SK-N-MC (cell line): ENCODE measurements around the gene ZBTB49.
"Not testable (repeated sequence)": the region's sequence is repeated elsewhere in the genome, so short reads cannot be mapped to it uniquely, and the experiment has no call there.

ENCODE experiments used
- DNase-seq: peaks from one replicate; pipeline ENCODE4 v3.0.0-alpha.2; 2011; ENCODE audit warnings: low read depth, low spot score
- H3K27ac ChIP-seq: fragments of 200-600 bp; sonication (generic); 2 replicates; pipeline ENCODE4 v1.5.1; 2016; ENCODE audit warnings: mixed run types
- H3K36me3 ChIP-seq: fragments of 200-600 bp; sonication (generic); 2 replicates; pipeline ENCODE4 v1.6.1; 2017; ENCODE audit warnings: antibody characterized with exemption, low read length, mixed read lengths; ENCODE audit not compliant: insufficient read depth
- H3K4me3 ChIP-seq: fragments of 200-600 bp; sonication (generic); 2 replicates; pipeline ENCODE4 v1.5.1; 2016
- H3K9ac ChIP-seq: fragments of 200-600 bp; sonication (generic); 2 replicates; pipeline ENCODE4 v1.8.0; 2017; ENCODE audit warnings: mixed run types, mixed read lengths; ENCODE audit not compliant: insufficient read length
- H3K9me3 ChIP-seq: fragments of 200-600 bp; sonication (generic); 2 replicates; pipeline ENCODE4 v1.6.1; 2017; ENCODE audit warnings: low read depth, mild to moderate bottlenecking, antibody characterized with exemption, low read length, moderate library complexity, mixed read lengths
- EZH2 ChIP-seq: fragments of 200-600 bp; sonication (generic); IDR thresholded peaks from one replicate; pipeline ENCODE4 v1.6.1; 2017; ENCODE audit warnings: antibody characterized with exemption
- FOXP2 ChIP-seq: optimal IDR thresholded peaks from 2 replicates; pipeline ENCODE3; 2011; ENCODE audit warnings: mild to moderate bottlenecking, moderate library complexity; ENCODE audit not compliant: insufficient read depth; ENCODE audit errors: extremely low read length, control extremely low read depth
- POLR2AphosphoS5 ChIP-seq: IDR thresholded peaks from 2 replicates; pipeline ENCODE4 v1.6.1; 2012; ENCODE audit warnings: mild to moderate bottlenecking, low read depth, low read length, borderline replicate concordance

Gene ZBTB49

GRCh38 chr4:4289941-4290850 lies at the start of gene ZBTB49, which contains the start of gene LYAR:
TSS of gene ZBTB49 (plus strand) at chr4:4290251. CDS start at chr4:4299946, 9,695 bp downstream.
TSS of gene LYAR (minus strand) at chr4:4290154. CDS start at chr4:4283742, 6,412 bp downstream.
- H3K9ac ChIP-seq: peak within 1 kb of the TSS; percentile 97
- H3K27ac ChIP-seq: no peak within 1 kb of the TSS
- DNase-seq: peak; percentile 16
- peaks cover 19% of the 10 kb centered on the region for H3K36me3 ChIP-seq
- H3K9me3 ChIP-seq: no peaks in the 10 kb centered on the region
- H3K4me3 ChIP-seq: peak within 1 kb of the TSS; percentile 99
- TF ChIP-seq POLR2AphosphoS5 (peak; percentile 99), EZH2 (no peak), FOXP2 (no peak)

DNA sequence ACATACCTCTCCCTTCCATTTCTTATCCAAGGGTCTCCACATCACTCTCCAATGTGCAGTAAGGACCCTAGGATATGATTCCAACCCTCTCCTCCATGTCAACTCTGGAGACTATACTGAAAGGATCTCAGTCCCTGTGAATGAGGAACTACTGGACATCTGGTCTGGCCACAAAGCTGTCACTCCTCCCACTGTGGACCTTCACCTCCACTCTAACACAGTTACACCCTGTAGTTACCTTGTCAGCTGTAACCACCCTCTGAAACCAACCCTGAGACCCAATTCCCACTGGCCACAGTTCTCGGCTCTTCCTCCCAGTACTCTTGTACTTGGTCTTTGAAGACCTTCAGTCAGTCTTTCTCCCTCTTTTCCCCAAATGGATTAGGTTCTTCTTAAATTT lies 44.9 kb upstream of the ZBTB49 start:
- H3K9me3 ChIP-seq: no peaks in the 10 kb centered on the region
- TF ChIP-seq POLR2AphosphoS5: no peak
- TF ChIP-seq FOXP2: no peak
- TF ChIP-seq EZH2: no peak
- DNase-seq: no peak
- H3K27ac ChIP-seq: no peak overlapping the region
- H3K9ac ChIP-seq: no peak overlapping the region
- peaks cover 43% of the 10 kb centered on the region for H3K36me3 ChIP-seq
- H3K4me3 ChIP-seq: no peak overlapping the region

GRCh38 chr4:4247696-4248028 lies 42.4 kb upstream of the ZBTB49 start:
- Histone ChIP-seq H3K9me3 (no peaks in the 10 kb centered on the region), H3K36me3 (peaks cover 25% of the 10 kb centered on the region; the same call in 1 of the 2 replicates), H3K27ac (peak overlapping the region; percentile 85), H3K4me3 (peak overlapping the region; percentile 98), H3K9ac (peak overlapping the region; percentile 99)
- TF ChIP-seq EZH2: no peak
- TF ChIP-seq FOXP2: no peak
- TF ChIP-seq POLR2AphosphoS5: no peak
- no peak for DNase-seq

DNA sequence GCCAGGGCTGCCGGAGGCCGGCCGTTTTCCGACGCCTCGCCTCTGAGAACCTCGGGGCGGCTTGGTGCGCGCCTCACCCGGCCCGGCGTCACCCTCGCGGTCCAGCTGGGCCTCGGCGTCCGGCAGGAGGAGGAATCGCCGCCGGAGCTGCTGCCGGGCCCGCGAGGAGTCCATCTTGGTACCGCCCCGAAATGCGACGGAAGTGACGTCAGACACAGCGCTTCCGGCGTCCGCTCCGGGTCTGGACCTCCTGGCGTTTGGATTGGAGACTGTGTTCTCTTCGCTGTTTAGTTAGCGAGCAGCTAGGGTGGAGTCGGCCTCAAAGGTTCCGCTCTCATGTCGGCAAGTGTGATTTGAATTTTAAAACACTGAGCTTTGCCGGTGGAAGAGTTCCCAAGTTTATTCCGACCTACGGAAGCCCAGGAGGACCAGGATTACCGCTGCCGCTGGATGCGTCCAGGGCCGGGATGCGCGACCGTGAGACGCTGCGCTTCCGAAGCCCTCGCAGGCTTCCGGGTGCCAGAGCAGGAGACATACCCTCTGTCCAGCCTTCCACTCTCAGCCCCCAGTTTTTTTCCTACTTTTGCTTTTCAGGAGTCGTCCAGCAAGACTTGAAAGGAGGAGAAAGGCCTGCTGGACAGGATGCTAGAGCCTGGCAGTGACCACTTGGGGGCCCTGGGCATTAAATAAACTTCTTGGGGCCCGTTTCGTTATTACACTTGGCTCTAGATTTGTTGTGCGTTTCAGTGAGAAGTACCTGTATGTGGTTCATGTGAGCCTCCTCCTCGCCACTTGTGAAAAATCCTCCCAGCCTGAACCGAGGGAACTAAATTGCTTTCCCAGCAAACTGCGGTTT lies 41.8 kb upstream of the ZBTB49 start, which contains the start of gene TMEM128:
TMEM128 (minus strand) TSS at position 195 of the 856 bp plus-strand sequence; CDS start at position 174, 21 bp downstream.
- Histone ChIP-seq H3K9me3 (no peaks in the 10 kb centered on the region), H3K9ac (peak within 1 kb of the TSS; percentile 99), H3K4me3 (peak within 1 kb of the TSS; percentile 98), H3K27ac (peak within 1 kb of the TSS; percentile 85), H3K36me3 (peaks cover 25% of the 10 kb centered on the region; the same call in 1 of the 2 replicates)
- TF ChIP-seq EZH2 (no peak), POLR2AphosphoS5 (peak; percentile 99)
- peak; percentile 83 for DNase-seq

DNA sequence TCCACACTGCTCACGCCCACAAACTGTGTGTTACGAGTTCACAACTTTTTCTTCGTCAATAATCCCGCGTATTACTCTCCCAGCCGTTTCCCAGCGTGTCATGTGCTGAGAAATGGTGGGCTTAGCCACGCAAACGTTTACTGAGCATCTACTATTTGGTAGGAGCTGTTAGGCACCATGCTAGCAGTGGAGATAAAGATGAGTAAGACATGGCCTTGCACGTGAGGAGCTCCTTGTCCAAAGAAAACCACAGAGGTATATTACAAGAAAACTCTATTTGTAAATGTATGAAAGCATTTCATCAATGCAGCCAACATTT lies 41.2 kb upstream of the ZBTB49 start:
- Histone ChIP-seq H3K4me3 (peak overlapping the region; percentile 98), H3K9ac (peak overlapping the region; percentile 99), H3K27ac (no peak overlapping the region), H3K36me3 (peaks cover 20% of the 10 kb centered on the region; the same call in 1 of the 2 replicates), H3K9me3 (no peaks in the 10 kb centered on the region)
- TF ChIP-seq EZH2 (no peak), FOXP2 (no peak), POLR2AphosphoS5 (no peak)
- no peak for DNase-seq

DNA sequence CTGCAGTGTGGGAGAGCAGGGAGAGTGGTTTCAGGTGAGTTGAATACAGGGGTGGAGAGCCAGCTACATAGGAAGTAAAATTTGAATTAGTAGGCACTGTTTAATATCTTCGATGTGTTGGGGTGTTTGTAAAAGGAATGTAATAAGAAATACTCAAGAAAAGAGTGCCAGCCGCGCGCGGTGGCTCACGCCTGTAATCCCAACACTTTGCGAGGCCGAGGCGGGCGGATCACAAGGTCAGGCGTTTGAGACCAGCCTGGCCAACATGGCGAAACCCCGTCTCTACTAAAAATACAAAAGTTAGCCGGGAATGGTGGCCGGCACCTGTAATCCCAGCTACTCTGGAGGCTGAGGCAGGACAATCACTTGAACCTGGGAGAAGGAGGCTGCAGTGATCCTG lies 40.7 kb upstream of the ZBTB49 start:
- not testable (repeated sequence) for H3K9me3 ChIP-seq, DNase-seq, H3K27ac ChIP-seq
- H3K9ac ChIP-seq: peak overlapping the region; percentile 99
- peak overlapping the region; percentile 98 for H3K4me3 ChIP-seq
- peaks cover 15% of the 10 kb centered on the region; the same call in 1 of the 2 replicates for H3K36me3 ChIP-seq

GRCh38 chr4:4249866-4250265 lies 40.2 kb upstream of the ZBTB49 start:
- H3K9ac ChIP-seq: no peak overlapping the region
- TF ChIP-seq POLR2AphosphoS5: no peak
- no peak for TF ChIP-seq FOXP2
- no peak for TF ChIP-seq EZH2
- no peak for DNase-seq

DNA sequence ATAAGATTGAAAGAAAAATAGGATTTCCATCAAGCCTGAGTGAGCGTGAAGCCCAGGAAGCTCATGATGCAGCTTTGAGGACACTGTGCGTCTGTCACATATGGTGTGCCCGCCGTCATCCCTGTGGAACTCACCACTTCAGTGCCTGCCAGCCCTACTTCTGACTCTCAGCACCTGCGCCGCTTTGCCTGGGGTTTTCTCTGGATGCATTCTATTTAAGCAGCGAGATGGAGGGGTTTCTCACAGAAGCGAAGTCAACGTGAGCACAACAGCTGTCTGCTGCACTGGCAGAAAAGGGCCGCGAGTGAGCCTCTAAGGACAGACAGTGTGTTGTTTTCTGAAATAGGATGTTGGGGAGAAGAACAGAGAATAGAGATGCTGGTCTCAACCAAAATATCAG lies 35.9 kb upstream of the ZBTB49 start:
- Histone ChIP-seq H3K27ac (no peak overlapping the region), H3K4me3 (no peak overlapping the region), H3K9ac (no peak overlapping the region), H3K36me3 (no peaks in the 10 kb centered on the region), H3K9me3 (no peaks in the 10 kb centered on the region)
- no peak for DNase-seq
- TF ChIP-seq EZH2: no peak
- no peak for TF ChIP-seq FOXP2
- TF ChIP-seq POLR2AphosphoS5: no peak

More at GRCh38 chr4:4249866-4250265, 40.2 kb upstream of the ZBTB49 start:
- no peak overlapping the region for H3K4me3 ChIP-seq
- no peak overlapping the region for H3K27ac ChIP-seq
- no peaks in the 10 kb centered on the region for H3K9me3 ChIP-seq
- peaks cover 10% of the 10 kb centered on the region; the same call in 1 of the 2 replicates for H3K36me3 ChIP-seq
